Left ventricle myocardium inferior (tissue), 1 donor: Measurements from ENCODE around the gene RASA3. TPM values are rescaled to one million over a fixed set of nuclear protein-coding genes. Genes with fewer than 3 reads are reported as not detected.

Experiments used
- DNase-seq: peaks from one replicate; pipeline ENCODE4 v3.0.0-alpha.2; 2020
- H3K27ac ChIP-seq: fragments of 200-600 bp; replicated peaks from 2 replicates; pipeline ENCODE4 v1.8.0; 2021
- H3K27me3 ChIP-seq: fragments of 200-600 bp; 2 replicates; pipeline ENCODE4 v1.8.0; 2021; ENCODE audit warnings: low read depth
- H3K36me3 ChIP-seq: fragments of 200-600 bp; 2 replicates; pipeline ENCODE4 v1.8.0; 2021
- H3K4me1 ChIP-seq: fragments of 200-600 bp; 2 replicates; pipeline ENCODE4 v1.8.0; 2021
- H3K4me3 ChIP-seq: fragments of 200-600 bp; 2 replicates; pipeline ENCODE4 v1.8.0; 2021; ENCODE audit warnings: mild to moderate bottlenecking, moderate library complexity
- H3K9me3 ChIP-seq: fragments of 200-600 bp; replicated peaks from 2 replicates; pipeline ENCODE4 v1.8.0; 2021
- intact Hi-C: fragments of 100-400 bp; cut with micrococcal nuclease; formaldehyde crosslinking; loops from one replicate; pipeline ENCODE4 v1.11.0; 2022
- total RNA-seq: library from RNA; stranded (reverse); fragmentation: NEBNext Ultra II Directional; extraction: Animal tissue kit (Norgen Biotek cat#: 25700); gene quantifications from one replicate; pipeline ENCODE4 v1.2.1, GENCODE V29; 2021
- TF ChIP-seq, protein P1 (sequence below): fragments of 200-600 bp; IDR thresholded peaks from 2 replicates; pipeline ENCODE4 v1.8.0; 2021; ENCODE audit warnings: antibody characterized with exemption, mild to moderate bottlenecking, borderline replicate concordance
- donor health status: DM: no; HTN: yes; CAD: no; lungs with severe emphysema.

The RASA3 gene
- total RNA-seq, 1 donor from 2014 or later = 9.5 TPM

DNA sequence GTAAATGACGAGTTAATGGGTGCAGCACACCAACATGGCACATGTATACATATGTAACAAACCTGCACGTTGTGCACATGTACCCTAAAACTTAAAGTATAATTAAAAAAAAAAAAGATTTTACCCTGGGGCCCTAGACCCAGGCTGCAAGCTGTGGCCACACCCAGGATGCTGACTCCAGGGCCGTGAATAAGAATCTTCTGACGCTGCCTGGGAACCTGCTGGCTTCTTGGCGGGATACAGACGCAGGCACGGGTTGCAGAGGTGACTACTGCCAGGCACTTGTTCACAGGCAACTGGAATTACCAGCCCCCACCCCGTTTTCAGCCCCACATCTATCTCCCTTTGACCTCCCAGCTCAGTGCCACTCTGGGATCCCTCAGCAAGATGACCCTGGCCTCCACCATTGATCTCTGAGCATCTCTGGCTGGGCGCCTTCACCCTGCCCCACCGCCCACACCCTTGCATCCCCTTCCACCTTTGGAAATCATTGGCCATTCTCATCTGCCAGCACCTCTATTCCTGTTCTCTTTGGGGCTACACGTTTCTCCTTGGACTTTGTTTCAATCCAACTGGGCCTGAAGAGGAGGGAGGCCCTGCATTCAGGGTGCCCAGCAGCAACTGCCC lies 25.6 kb upstream of the RASA3 start:
- TF ChIP-seq, protein P1, sequence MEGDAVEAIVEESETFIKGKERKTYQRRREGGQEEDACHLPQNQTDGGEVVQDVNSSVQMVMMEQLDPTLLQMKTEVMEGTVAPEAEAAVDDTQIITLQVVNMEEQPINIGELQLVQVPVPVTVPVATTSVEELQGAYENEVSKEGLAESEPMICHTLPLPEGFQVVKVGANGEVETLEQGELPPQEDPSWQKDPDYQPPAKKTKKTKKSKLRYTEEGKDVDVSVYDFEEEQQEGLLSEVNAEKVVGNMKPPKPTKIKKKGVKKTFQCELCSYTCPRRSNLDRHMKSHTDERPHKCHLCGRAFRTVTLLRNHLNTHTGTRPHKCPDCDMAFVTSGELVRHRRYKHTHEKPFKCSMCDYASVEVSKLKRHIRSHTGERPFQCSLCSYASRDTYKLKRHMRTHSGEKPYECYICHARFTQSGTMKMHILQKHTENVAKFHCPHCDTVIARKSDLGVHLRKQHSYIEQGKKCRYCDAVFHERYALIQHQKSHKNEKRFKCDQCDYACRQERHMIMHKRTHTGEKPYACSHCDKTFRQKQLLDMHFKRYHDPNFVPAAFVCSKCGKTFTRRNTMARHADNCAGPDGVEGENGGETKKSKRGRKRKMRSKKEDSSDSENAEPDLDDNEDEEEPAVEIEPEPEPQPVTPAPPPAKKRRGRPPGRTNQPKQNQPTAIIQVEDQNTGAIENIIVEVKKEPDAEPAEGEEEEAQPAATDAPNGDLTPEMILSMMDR = no peak
- H3K27ac ChIP-seq = no peak overlapping the region
- peaks cover 12% of the 10 kb centered on the region for H3K4me1 ChIP-seq
- H3K4me3 ChIP-seq = no peak overlapping the region
- no peaks in the 10 kb centered on the region for H3K36me3 ChIP-seq
- H3K27me3 ChIP-seq = peaks cover 32% of the 10 kb centered on the region
- no peak for DNase-seq
- H3K9me3 ChIP-seq = no peaks in the 10 kb centered on the region
- intact Hi-C loops = no loop called here

DNA sequence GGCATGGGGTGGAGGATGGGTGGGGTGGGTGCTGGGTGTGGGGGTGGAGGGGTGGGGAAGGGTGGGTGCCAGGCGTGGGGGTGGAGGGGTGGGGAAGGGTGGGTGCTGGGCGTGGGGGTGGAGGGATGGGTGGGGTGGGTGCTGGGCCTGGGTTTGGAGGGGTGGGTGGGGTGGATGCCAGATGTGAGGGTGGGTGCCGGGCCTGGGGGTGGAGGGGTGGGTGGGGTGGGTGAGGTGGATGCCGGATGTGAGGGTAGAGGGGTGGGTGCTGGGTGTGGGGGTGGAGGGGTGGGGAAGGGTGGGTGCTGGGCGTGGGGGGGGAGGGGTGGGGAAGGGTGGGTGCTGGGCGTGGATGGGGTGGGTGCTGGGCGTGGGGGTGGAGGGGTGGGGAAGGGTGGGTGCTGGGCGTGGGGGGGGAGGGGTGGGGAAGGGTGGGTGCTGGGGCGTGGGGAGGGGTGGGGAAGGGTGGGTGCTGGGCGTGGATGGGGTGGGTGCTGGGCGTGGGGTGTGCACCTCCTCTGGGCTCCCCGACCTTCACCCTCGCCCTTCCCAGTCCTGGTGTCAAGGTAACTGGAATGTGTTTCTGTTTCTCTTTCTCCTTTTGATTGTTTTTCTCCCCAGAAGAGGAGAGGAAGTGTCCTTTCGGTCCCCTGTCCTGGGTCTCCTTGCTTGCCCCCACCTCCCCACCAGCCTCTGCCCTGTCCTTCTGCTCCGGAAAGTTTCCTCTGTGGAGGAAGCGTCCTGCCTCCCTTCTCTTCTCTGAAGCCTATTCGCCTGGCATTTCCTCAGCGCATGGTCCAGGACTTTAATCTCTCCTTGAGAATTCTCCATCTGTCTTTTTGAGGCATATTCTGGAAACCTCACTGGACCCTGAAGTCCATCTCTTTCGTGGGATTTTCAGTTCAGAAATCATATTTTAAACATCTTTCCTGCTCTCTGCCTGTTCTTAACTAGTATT lies 23.8 kb upstream of the RASA3 start:
- no peaks in the 10 kb centered on the region for H3K36me3 ChIP-seq
- intact Hi-C loops = no loop called here
- TF ChIP-seq, protein P1 = no peak
- H3K27ac ChIP-seq = no peak overlapping the region
- peaks cover 14% of the 10 kb centered on the region for H3K27me3 ChIP-seq
- H3K9me3 ChIP-seq = no peaks in the 10 kb centered on the region
- no peak overlapping the region for H3K4me3 ChIP-seq
- peaks cover 4% of the 10 kb centered on the region for H3K4me1 ChIP-seq
- no peak for DNase-seq

DNA sequence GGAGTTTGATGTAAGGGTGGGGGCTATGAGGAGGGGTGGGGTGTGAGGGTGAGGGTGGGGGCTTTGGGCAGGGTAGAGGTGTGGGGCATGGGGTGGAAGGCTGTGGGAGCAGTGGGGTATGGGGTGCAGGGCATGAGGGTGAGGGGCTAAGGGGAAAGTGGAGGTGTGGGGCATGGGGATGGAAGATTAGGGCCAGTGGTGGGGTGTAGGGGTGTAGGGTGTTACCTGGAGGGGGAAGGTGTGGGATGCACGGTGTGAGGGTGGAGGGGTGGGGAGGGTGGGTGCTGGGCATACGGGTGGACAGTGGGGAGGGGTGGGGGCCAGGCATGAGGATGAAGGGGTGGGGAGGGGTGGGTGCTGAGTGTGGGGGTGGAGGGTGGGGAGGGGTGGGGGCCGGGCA lies 22.9 kb upstream of the RASA3 start:
- Histone ChIP-seq H3K27me3 (peaks cover 10% of the 10 kb centered on the region), H3K27ac (no peak overlapping the region), H3K9me3 (no peaks in the 10 kb centered on the region), H3K4me1 (peaks cover 4% of the 10 kb centered on the region), H3K36me3 (no peaks in the 10 kb centered on the region), H3K4me3 (no peak overlapping the region)
- TF ChIP-seq, protein P1 = no peak
- DNase-seq = no peak
- intact Hi-C loops = no loop called here

DNA sequence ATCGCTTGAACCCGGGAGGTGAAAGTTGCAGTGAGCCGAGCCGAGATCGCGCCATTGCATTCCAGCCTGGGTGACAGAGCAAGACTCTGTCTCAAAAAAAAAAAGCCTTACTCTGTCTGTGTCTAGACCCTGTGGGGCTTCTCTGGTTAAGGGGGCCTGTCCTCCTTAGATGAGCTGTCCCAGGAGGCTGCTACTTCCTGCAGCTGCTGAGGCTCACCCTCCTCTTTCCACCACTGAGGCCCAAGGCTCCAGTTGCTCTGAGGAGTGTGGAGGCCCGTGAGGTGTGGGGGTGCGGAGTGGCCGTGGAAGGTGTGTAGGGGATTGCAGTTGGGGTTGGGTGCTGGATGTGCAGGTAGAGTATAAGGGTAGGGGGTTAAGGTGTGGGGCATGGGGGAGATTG lies 22.1 kb upstream of the RASA3 start:
- intact Hi-C loops = no loop called here
- TF ChIP-seq, protein P1 = no peak
- Histone ChIP-seq H3K9me3 (no peaks in the 10 kb centered on the region), H3K27me3 (peaks cover 10% of the 10 kb centered on the region), H3K36me3 (no peaks in the 10 kb centered on the region), H3K27ac (no peak overlapping the region), H3K4me3 (no peak overlapping the region), H3K4me1 (peaks cover 4% of the 10 kb centered on the region)
- DNase-seq = no peak

DNA sequence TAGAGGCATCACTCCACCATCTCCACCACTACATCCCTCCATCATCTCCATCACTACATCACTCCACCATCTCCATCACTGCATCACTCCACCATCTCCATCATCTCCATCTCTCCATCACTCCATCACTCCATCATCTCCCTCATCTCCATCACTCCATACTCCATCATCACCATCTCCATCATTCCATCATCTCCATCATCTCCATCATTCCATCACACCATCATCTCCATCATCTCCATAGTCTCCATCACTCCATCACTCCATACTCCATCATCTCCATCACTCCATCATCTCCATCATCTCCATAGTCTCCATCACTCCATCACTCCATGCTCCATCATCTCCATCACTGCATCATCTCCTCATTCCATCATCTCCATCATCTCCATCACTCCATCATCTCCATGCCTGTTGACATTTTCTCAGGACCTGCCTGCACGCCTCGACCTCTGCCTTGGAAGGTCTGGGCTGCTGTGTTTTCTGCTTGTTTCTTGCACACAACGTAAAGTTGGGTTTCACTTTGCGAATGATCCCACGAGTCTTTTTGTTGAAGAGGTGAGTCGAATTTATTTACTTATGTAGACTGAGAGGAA lies 21.2 kb upstream of the RASA3 start:
- H3K4me3 ChIP-seq = no peak overlapping the region
- H3K9me3 ChIP-seq = no peaks in the 10 kb centered on the region
- no peak for DNase-seq
- H3K4me1 ChIP-seq = peaks cover 4% of the 10 kb centered on the region
- H3K36me3 ChIP-seq = no peaks in the 10 kb centered on the region
- peaks cover 8% of the 10 kb centered on the region for H3K27me3 ChIP-seq
- intact Hi-C loops = no loop called here
- no peak overlapping the region for H3K27ac ChIP-seq
- TF ChIP-seq, protein P1 = no peak
